Frontal cortex (tissue), 4 donors: Measurements from ENCODE around the gene E2F4. TPM values are rescaled to one million over a fixed set of nuclear protein-coding genes. Genes with fewer than 3 reads are reported as not detected.

ENCODE experiments used
- DNase-seq, 2 donors: peaks; one replicate each; pipeline ENCODE4 v3.0.0; 2012; ENCODE audit warnings: low spot score in 2 of 2
- FAIRE-seq: peaks from 2 replicates; lab custom pipeline; 2012; peaks lifted over from hg19 to GRCh38; lab: Jason Lieb, UNC
- small RNA-seq: library from RNA; depleted of rRNA; stranded (forward); fragments of <200 nt; gene quantifications from one replicate; pipeline ENCODE3, GENCODE V24; 2014
- total RNA-seq: library from RNA; depleted of rRNA; stranded (reverse); fragments of >200 nt; gene quantifications from one replicate; pipeline ENCODE4 v1.2.3, GENCODE V29; 2014
- donor health status: control.
- donor health status: control.
- donor health status: control.

The E2F4 gene
- total RNA-seq, 1 donor from 2014 or later, result 19.6 TPM

- no peak for DNase-seq
- no peak for FAIRE-seq
Measured at GRCh38 chr16:67244387-67245185, 52.6 kb downstream of the E2F4 start.

GRCh38 chr16:67245186-67245585, 53.2 kb downstream of the E2F4 start:
- FAIRE-seq, result no peak
- DNase-seq, result no peak

- DNase-seq, result no peak
- no peak for FAIRE-seq
Measured at GRCh38 chr16:67245674-67246080, 53.7 kb downstream of the E2F4 start.

GRCh38 chr16:67246081-67246755, 54.3 kb downstream of the E2F4 start:
- FAIRE-seq (no peak), DNase-seq (peak in 1 of 2 donors; percentile 58)

GRCh38 chr16:67246756-67247191, 54.8 kb downstream of the E2F4 start:
- no peak for DNase-seq

GRCh38 chr16:67247192-67248072, 55.5 kb downstream of the E2F4 start, which contains the start of gene FHOD1:
Gene FHOD1 (minus strand): TSS chr16:67247481. CDS start chr16:67247410, 71 bp downstream.
- peak; percentile 89 to 94 for DNase-seq
- no peak for FAIRE-seq

More at GRCh38 chr16:67246756-67247191, 54.8 kb downstream of the E2F4 start:
- no peak for FAIRE-seq

- DNase-seq (no peak), FAIRE-seq (no peak)
Measured at GRCh38 chr16:67248073-67248400, 56.1 kb downstream of the E2F4 start.

Small RNA genes lying within 50 kb of the gene (small RNA-seq; reads per million reads assigned to genes)
- gene MIR328, result 12.0 reads per million, percentile 96 among the genes with 10 or more reads in this experiment

Other genes starting within 250 kb of the E2F4 start
- under 0.01 TPM for gene CES3, start 230.9 kb upstream of the E2F4 start, total RNA-seq
- gene CES4A, start 203.6 kb upstream of the E2F4 start, total RNA-seq, result 9.0 TPM
- 55.0 TPM for gene CBFB, start 163.0 kb upstream of the E2F4 start, total RNA-seq
- gene PHAF1, start 82.2 kb upstream of the E2F4 start, total RNA-seq, result 17.1 TPM
- gene B3GNT9, start 41.2 kb upstream of the E2F4 start, total RNA-seq, result 1.2 TPM
- gene TRADD, start 32.2 kb upstream of the E2F4 start, total RNA-seq, result 0.82 TPM
- gene FBXL8, start 32.2 kb upstream of the E2F4 start, total RNA-seq, result 0.82 TPM
- gene HSF4, start 27.4 kb upstream of the E2F4 start, total RNA-seq, result 3.7 TPM
- gene NOL3, start 21.6 kb upstream of the E2F4 start, total RNA-seq, result 3.7 TPM
- gene MATCAP1, start 8.2 kb upstream of the E2F4 start, total RNA-seq, result 52.2 TPM
- 1.2 TPM for gene EXOC3L1, start 2.0 kb upstream of the E2F4 start, total RNA-seq
- 0.41 TPM for gene ELMO3, start 7.0 kb downstream of the E2F4 start, total RNA-seq
- gene TMEM208, start 35.0 kb downstream of the E2F4 start, total RNA-seq, result 21.2 TPM
- gene FHOD1, start 55.3 kb downstream of the E2F4 start, total RNA-seq, result 1.6 TPM
- gene SLC9A5, start 56.8 kb downstream of the E2F4 start, total RNA-seq, result 0.41 TPM
- gene PLEKHG4, start 87.4 kb downstream of the E2F4 start, total RNA-seq, result 2.9 TPM
- gene KCTD19, start 134.6 kb downstream of the E2F4 start, total RNA-seq, result under 0.01 TPM
- 2.4 TPM for gene LRRC36, start 134.7 kb downstream of the E2F4 start, total RNA-seq
- gene TPPP3, start 201.3 kb downstream of the E2F4 start, total RNA-seq, result 2.0 TPM
- gene ZDHHC1, start 224.3 kb downstream of the E2F4 start, total RNA-seq, result 1.2 TPM
- 0.41 TPM for gene HSD11B2, start 239.0 kb downstream of the E2F4 start, total RNA-seq